IMR-90 (cell line): ENCODE data around the gene MAGI2. TPM values are rescaled to one million over a fixed set of nuclear protein-coding genes. Genes with fewer than 3 reads are reported as not detected.

Source experiments
- ATAC-seq: fragments of 200-7000 bp; cut with Tn5 transposase; 2 replicates; pipeline ENCODE4 v1.9.1; 2020; ENCODE audit warnings: low read depth, mild to moderate bottlenecking, moderate library complexity
- BruUV-seq: library from RNA; stranded (reverse); fragments of 400-500 nt; replicated peaks from 2 replicates; lab custom pipeline; 2021; lab: Mats Ljungman, UMichigan
- CTCF ChIA-PET: fragments of 300-600 bp; formaldehyde crosslinking; extraction: SDS; loops from one replicate; lab custom pipeline; 2021; ENCODE audit warnings: antibody characterized with exemption; lab: Yijun Ruan, JAX
- POLR2A ChIA-PET: fragments of 300-600 bp; sonication (Branson Sonifier 250); formaldehyde crosslinking; loops from one replicate; lab custom pipeline; 2022; ENCODE audit warnings: antibody characterized with exemption; ENCODE audit not compliant: unreplicated experiment; lab: Charles Lee
- DNase-seq: peaks from one replicate; pipeline ENCODE4 v3.0.0; 2013
- H2AFZ ChIP-seq: replicated peaks from 2 replicates; pipeline ENCODE3; 2013; ENCODE audit warnings: low read length, mild to moderate bottlenecking; ENCODE audit not compliant: poor library complexity
- H2AK5ac ChIP-seq: 2 replicates; pipeline ENCODE4 v1.6.1; 2013; ENCODE audit warnings: low read depth, low read length, inconsistent platforms
- H2AK9ac ChIP-seq: replicated peaks from 2 replicates; pipeline ENCODE3; 2013; ENCODE audit warnings: mild to moderate bottlenecking, low read depth, low read length, moderate library complexity; ENCODE audit not compliant: poor library complexity
- H2BK120ac ChIP-seq: 2 replicates; pipeline ENCODE4 v1.6.1; 2013; ENCODE audit warnings: low read depth, low read length, inconsistent platforms
- H2BK15ac ChIP-seq: 3 replicates; pipeline ENCODE4 v1.6.1; 2013; ENCODE audit warnings: low read depth, low read length, inconsistent platforms
- H2BK20ac ChIP-seq: 2 replicates; pipeline ENCODE4 v1.6.1; 2013; ENCODE audit warnings: low read depth, mild to moderate bottlenecking, inconsistent platforms, low read length, moderate library complexity
- H2BK5ac ChIP-seq: 2 replicates; pipeline ENCODE4 v1.6.1; 2013; ENCODE audit warnings: mild to moderate bottlenecking, low read depth, low read length, inconsistent platforms; ENCODE audit not compliant: poor library complexity, severe bottlenecking
- H3K14ac ChIP-seq: replicated peaks from 2 replicates; pipeline ENCODE4 v1.6.1; 2013; ENCODE audit warnings: low read depth, low read length, inconsistent platforms
- H3K18ac ChIP-seq: 2 replicates; pipeline ENCODE4 v1.6.1; 2013; ENCODE audit warnings: low read depth, low read length, control low read depth
- H3K23ac ChIP-seq: 2 replicates; pipeline ENCODE4 v1.6.1; 2013; ENCODE audit warnings: low read depth, low read length, inconsistent platforms
- H3K27ac ChIP-seq: 2 replicates; pipeline ENCODE4 v1.5.1; 2013; ENCODE audit warnings: mild to moderate bottlenecking, control low read depth, low read length; ENCODE audit not compliant: insufficient read depth
- H3K27me3 ChIP-seq: 2 replicates; pipeline ENCODE4 v1.6.1; 2013; ENCODE audit warnings: low read length; ENCODE audit not compliant: control insufficient read depth, insufficient read depth
- H3K36me3 ChIP-seq: 2 replicates; pipeline ENCODE4 v1.6.1; 2013; ENCODE audit warnings: low read length, mixed read lengths; ENCODE audit not compliant: control insufficient read depth, insufficient read depth
- H3K4ac ChIP-seq: 2 replicates; pipeline ENCODE4 v1.6.1; 2013; ENCODE audit warnings: low read depth, low read length, inconsistent platforms
- H3K4me1 ChIP-seq: 2 replicates; pipeline ENCODE4 v1.6.1; 2013; ENCODE audit warnings: low read length, mixed read lengths; ENCODE audit not compliant: control insufficient read depth, insufficient read depth
- H3K4me2 ChIP-seq: 2 replicates; pipeline ENCODE4 v1.6.1; 2013; ENCODE audit warnings: low read depth, mild to moderate bottlenecking, control low read depth, low read length, moderate library complexity
- H3K4me3 ChIP-seq: 2 replicates; pipeline ENCODE4 v1.5.1; 2013; ENCODE audit warnings: low read depth, mild to moderate bottlenecking, control low read depth, low read length, moderate library complexity; ENCODE audit not compliant: insufficient read depth
- H3K56ac ChIP-seq: 2 replicates; pipeline ENCODE4 v1.6.1; 2013; ENCODE audit warnings: low read length, inconsistent platforms; ENCODE audit not compliant: insufficient read depth; ENCODE audit errors: extremely low read depth
- H3K79me1 ChIP-seq, 2 experiments: 2 replicates each; pipeline ENCODE4 v1.6.1; 2013; ENCODE audit warnings: low read length in 2 of 2, inconsistent platforms in 1 of 2, low read depth in 1 of 2
- H3K9ac ChIP-seq: 2 replicates; pipeline ENCODE4 v1.6.1; 2013; ENCODE audit warnings: low read depth, low read length, control low read depth
- H3K9me1 ChIP-seq: 2 replicates; pipeline ENCODE4 v1.6.1; 2013; ENCODE audit warnings: low read length, inconsistent platforms; ENCODE audit not compliant: insufficient read depth
- H3K9me3 ChIP-seq: 2 replicates; pipeline ENCODE4 v1.6.1; 2013; ENCODE audit warnings: low read length; ENCODE audit not compliant: control insufficient read depth, insufficient read depth
- H4K20me1 ChIP-seq: 2 replicates; pipeline ENCODE4 v1.6.1; 2013; ENCODE audit warnings: low read length, inconsistent platforms; ENCODE audit not compliant: insufficient read depth
- H4K5ac ChIP-seq: 2 replicates; pipeline ENCODE4 v1.6.1; 2013; ENCODE audit warnings: mild to moderate bottlenecking, low read depth, low read length, control low read depth
- H4K8ac ChIP-seq, 2 experiments: 2 replicates each; pipeline ENCODE4 v1.6.1; 2013; ENCODE audit warnings: low read depth in 2 of 2, low read length in 2 of 2, control low read depth in 1 of 2, inconsistent platforms in 1 of 2
- H4K91ac ChIP-seq: 2 replicates; pipeline ENCODE4 v1.6.1; 2013; ENCODE audit warnings: low read depth, low read length, inconsistent platforms; ENCODE audit not compliant: insufficient read depth
- MAFK ChIP-seq: IDR thresholded peaks from 2 replicates; pipeline ENCODE4 v1.6.1; 2012; ENCODE audit warnings: low read depth, low read length, improper control_type of control experiment
- WGBS, 2 experiments: methylation state at CpG; one replicate each; pipeline versions ENCODE4 v1.1.5 to v1.1.7; 2013; ENCODE audit warnings: missing lambda C conversion rate in 2 of 2; ENCODE audit not compliant: insufficient read length in 1 of 2; ENCODE audit errors: extremely low coverage in 2 of 2; 5-methylcytosine and 5-hydroxymethylcytosine counted together
- dilution Hi-C: fragments of 300-500 bp; cut with HindIII; formaldehyde crosslinking; loops from one replicate; pipeline ENCODE4 v1.14.3; 2018; ENCODE audit warnings: low sequenced_read_pairs; ENCODE audit not compliant: unreplicated experiment
- in situ Hi-C: fragments of 300-500 bp; cut with MboI; formaldehyde crosslinking; loops from 3 replicates; pipeline ENCODE4 v1.14.3; 2019; ENCODE audit warnings: low sequenced_read_pairs, inconsistent platforms, mixed read lengths
- intact Hi-C: fragments of 100-400 bp; cut with micrococcal nuclease; formaldehyde crosslinking; loops from 2 replicates; pipeline ENCODE4 v1.10.0; 2022
- polyA plus RNA-seq, 3 experiments: library from polyadenylated mRNA; depleted of rRNA; stranded (reverse); fragments of >200 nt; gene quantifications; 2 replicates each; pipeline ENCODE4 v1.2.3, GENCODE V29; 2012; ENCODE audit warnings: low replicate concordance in 1 of 3
- total RNA-seq: library from RNA; depleted of rRNA; stranded (reverse); fragments of >200 nt; gene quantifications from 2 replicates; pipeline ENCODE4 v1.2.3, GENCODE V29; 2012
- TF ChIP-seq, protein P1 (sequence below): conservative IDR thresholded peaks from 2 replicates; pipeline ENCODE4 v1.5.1; 2012; ENCODE audit warnings: mild to moderate bottlenecking, low read depth, low read length, improper control_type of control experiment

MAGI2 gene
- total and polyA plus RNA-seq, 2 of the 4 experiments (the other 2 are of a cell fraction) = 2.5 to 17.9 TPM

- Histone ChIP-seq H3K4me1 (no peaks in the 10 kb centered on the region), H2BK120ac (no peak overlapping the region), H2AK5ac (no peak overlapping the region), H3K27me3 (no peaks in the 10 kb centered on the region), H2AK9ac (no peak overlapping the region), H4K91ac (no peak overlapping the region), H2BK20ac (no peak overlapping the region), H3K79me1 (peaks cover 0 to 6% of the 10 kb centered on the region in 2 experiments; a peak in 1 of 4 replicates), H3K9me1 (peaks cover 6% of the 10 kb centered on the region; the same call in 1 of the 2 replicates), H4K20me1 (no peaks in the 10 kb centered on the region), H3K14ac (no peak overlapping the region), H3K9me3 (no peaks in the 10 kb centered on the region), H3K36me3 (no peaks in the 10 kb centered on the region), H4K8ac (no peak overlapping the region), H3K23ac (no peak overlapping the region), H3K4me3 (no peak overlapping the region), H4K5ac (no peak overlapping the region), H3K27ac (no peak overlapping the region), H3K18ac (no peak overlapping the region), H3K9ac (no peak overlapping the region), H2BK15ac (no peak overlapping the region), H3K56ac (no peak overlapping the region), H2BK5ac (no peak overlapping the region), H3K4me2 (no peak overlapping the region), H3K4ac (no peak overlapping the region), H2AFZ (no peak overlapping the region)
- WGBS, 2 experiments = 0% methylated on average over 1 of the region's 5 CpGs; no CpG with 5 or more reads in 1 of the 2 experiments
- DNase-seq (peak; percentile 76), ATAC-seq (no peak; the same call in 1 of the 2 replicates)
- in situ Hi-C loops = no loop called here
- BruUV-seq = no TSS peak
- TF ChIP-seq, protein P1, sequence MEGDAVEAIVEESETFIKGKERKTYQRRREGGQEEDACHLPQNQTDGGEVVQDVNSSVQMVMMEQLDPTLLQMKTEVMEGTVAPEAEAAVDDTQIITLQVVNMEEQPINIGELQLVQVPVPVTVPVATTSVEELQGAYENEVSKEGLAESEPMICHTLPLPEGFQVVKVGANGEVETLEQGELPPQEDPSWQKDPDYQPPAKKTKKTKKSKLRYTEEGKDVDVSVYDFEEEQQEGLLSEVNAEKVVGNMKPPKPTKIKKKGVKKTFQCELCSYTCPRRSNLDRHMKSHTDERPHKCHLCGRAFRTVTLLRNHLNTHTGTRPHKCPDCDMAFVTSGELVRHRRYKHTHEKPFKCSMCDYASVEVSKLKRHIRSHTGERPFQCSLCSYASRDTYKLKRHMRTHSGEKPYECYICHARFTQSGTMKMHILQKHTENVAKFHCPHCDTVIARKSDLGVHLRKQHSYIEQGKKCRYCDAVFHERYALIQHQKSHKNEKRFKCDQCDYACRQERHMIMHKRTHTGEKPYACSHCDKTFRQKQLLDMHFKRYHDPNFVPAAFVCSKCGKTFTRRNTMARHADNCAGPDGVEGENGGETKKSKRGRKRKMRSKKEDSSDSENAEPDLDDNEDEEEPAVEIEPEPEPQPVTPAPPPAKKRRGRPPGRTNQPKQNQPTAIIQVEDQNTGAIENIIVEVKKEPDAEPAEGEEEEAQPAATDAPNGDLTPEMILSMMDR = no peak
- TF ChIP-seq MAFK = 0 out of 2 replicates have a peak, but pooled peaks have one; percentile 0
- CTCF ChIA-PET = interaction anchor here (0.6 kb wide), 1 partner anchor 12 kb away, joined by 3 read pairs; no protein-coding TSS in a partner anchor
- POLR2A ChIA-PET = interaction anchor here (0.6 kb wide), 1 partner anchor 1251 kb away, joined by 3 read pairs; no protein-coding TSS in a partner anchor
- intact Hi-C loops = no loop called here
- dilution Hi-C loops = no loop called here
Measured at GRCh38 chr7:78959477-78959876, 494.0 kb downstream of the MAGI2 start.
